H9 (cell line): ENCODE data around the gene ZDHHC1. TPM values are rescaled to one million over a fixed set of nuclear protein-coding genes. Genes with fewer than 3 reads are reported as not detected.

Experiments used
- DNase-seq: peaks from one replicate; pipeline ENCODE4 v3.0.0-alpha.2; 2017
- H2AFZ ChIP-seq: one replicate; pipeline ENCODE4 v1.6.1; 2013; ENCODE audit warnings: mild to moderate bottlenecking, low read length, control low read depth, moderate library complexity
- H2AK5ac ChIP-seq: 2 replicates; pipeline ENCODE4 v1.6.1; 2013; ENCODE audit warnings: low read length, control low read depth, mixed read lengths; ENCODE audit not compliant: insufficient read length
- H2BK120ac ChIP-seq: one replicate; pipeline ENCODE4 v1.6.1; 2013; ENCODE audit warnings: low read depth, mild to moderate bottlenecking, low read length, control low read depth, inconsistent platforms; ENCODE audit not compliant: poor library complexity, severe bottlenecking
- H2BK12ac ChIP-seq: 2 replicates; pipeline ENCODE4 v1.6.1; 2013; ENCODE audit warnings: low read length, control low read depth, mixed read lengths, low read depth; ENCODE audit not compliant: insufficient read length
- H2BK15ac ChIP-seq: 2 replicates; pipeline ENCODE4 v1.6.1; 2013; ENCODE audit warnings: low read depth, low read length, control low read depth
- H2BK20ac ChIP-seq: one replicate; pipeline ENCODE4 v1.6.1; 2013; ENCODE audit warnings: low read depth, mild to moderate bottlenecking, low read length, control low read depth, inconsistent platforms; ENCODE audit not compliant: poor library complexity, severe bottlenecking
- H2BK5ac ChIP-seq: 2 replicates; pipeline ENCODE4 v1.6.1; 2013; ENCODE audit warnings: low read length, control low read depth, mixed read lengths; ENCODE audit not compliant: insufficient read length
- H3K14ac ChIP-seq: 2 replicates; pipeline ENCODE4 v1.6.1; 2013; ENCODE audit warnings: low read length, control low read depth; ENCODE audit not compliant: insufficient read depth
- H3K18ac ChIP-seq: 2 replicates; pipeline ENCODE4 v1.6.1; 2013; ENCODE audit warnings: low read depth, mild to moderate bottlenecking, mixed read lengths, low read length, control low read depth; ENCODE audit not compliant: insufficient read length
- H3K23ac ChIP-seq: 2 replicates; pipeline ENCODE4 v1.6.1; 2013; ENCODE audit warnings: low read length, control low read depth, mixed read lengths, low read depth; ENCODE audit not compliant: insufficient read length
- H3K23me2 ChIP-seq: 2 replicates; pipeline ENCODE4 v1.6.1; 2013; ENCODE audit warnings: low read depth, mild to moderate bottlenecking, mixed read lengths, low read length, control low read depth; ENCODE audit not compliant: insufficient read length, poor library complexity, severe bottlenecking
- H3K27ac ChIP-seq: 2 replicates; pipeline ENCODE4 v1.5.1; 2013; ENCODE audit warnings: low read length, control low read depth, mixed read lengths, low read depth; ENCODE audit not compliant: insufficient read length
- H3K27me3 ChIP-seq: 2 replicates; pipeline ENCODE4 v1.6.1; 2013; ENCODE audit warnings: low read length, control low read depth, inconsistent platforms; ENCODE audit not compliant: insufficient read depth
- H3K4ac ChIP-seq: 2 replicates; pipeline ENCODE4 v1.6.1; 2013; ENCODE audit warnings: low read depth, mild to moderate bottlenecking, control low read depth, inconsistent platforms, low read length, moderate library complexity
- H3K4me1 ChIP-seq: 2 replicates; pipeline ENCODE4 v1.6.1; 2013; ENCODE audit warnings: low read length, control low read depth, inconsistent platforms; ENCODE audit not compliant: insufficient read depth
- H3K4me2 ChIP-seq: 2 replicates; pipeline ENCODE4 v1.6.1; 2013; ENCODE audit warnings: low read length, control low read depth, mixed read lengths; ENCODE audit not compliant: insufficient read length, insufficient read depth
- H3K56ac ChIP-seq: 2 replicates; pipeline ENCODE4 v1.6.1; 2013; ENCODE audit warnings: low read depth, mild to moderate bottlenecking, mixed read lengths, low read length, control low read depth; ENCODE audit not compliant: insufficient read length
- H3K79me1 ChIP-seq: 2 replicates; pipeline ENCODE4 v1.6.1; 2013; ENCODE audit warnings: low read depth, mild to moderate bottlenecking, moderate library complexity, low read length, control low read depth, inconsistent platforms; ENCODE audit not compliant: insufficient read depth, poor library complexity, severe bottlenecking
- H3K79me2 ChIP-seq: 2 replicates; pipeline ENCODE4 v1.6.1; 2013; ENCODE audit warnings: low read length, control low read depth, inconsistent platforms; ENCODE audit not compliant: insufficient read depth
- H3K9ac ChIP-seq: 2 replicates; pipeline ENCODE4 v1.6.1; 2013; ENCODE audit warnings: low read length, control low read depth, mixed read lengths; ENCODE audit not compliant: insufficient read length; ENCODE audit errors: extremely low read depth
- H3K9me3 ChIP-seq: one replicate; pipeline ENCODE4 v1.6.1; 2013; ENCODE audit warnings: low read depth, low read length, inconsistent platforms; ENCODE audit not compliant: control insufficient read depth
- H3T11ph ChIP-seq: one replicate; pipeline ENCODE4 v1.6.1; 2013; ENCODE audit warnings: mild to moderate bottlenecking, low read length, control low read depth, inconsistent platforms
- H4K20me1 ChIP-seq: one replicate; pipeline ENCODE4 v1.6.1; 2013; ENCODE audit not compliant: control insufficient read depth, insufficient read length, insufficient read depth
- H4K5ac ChIP-seq: 2 replicates; pipeline ENCODE4 v1.6.1; 2013; ENCODE audit warnings: low read depth, mild to moderate bottlenecking, mixed read lengths, low read length, control low read depth; ENCODE audit not compliant: insufficient read length
- H4K8ac ChIP-seq: replicated peaks from 2 replicates; pipeline ENCODE4 v1.6.1; 2013; ENCODE audit warnings: low read length, control low read depth, mixed read lengths, low read depth; ENCODE audit not compliant: insufficient read length
- H4K91ac ChIP-seq: 2 replicates; pipeline ENCODE4 v1.6.1; 2013; ENCODE audit warnings: low read depth, mild to moderate bottlenecking, moderate library complexity, mixed read lengths, low read length, control low read depth; ENCODE audit not compliant: insufficient read length
- H3K27ac Mint-ChIP-seq, 3 experiments: 2 replicates in 2 of 3; 3 replicates in 1 of 3; pipeline ENCODE4 v1.8.0; 2020 to 2021; ENCODE audit warnings: mixed read lengths in 3 of 3, mild to moderate bottlenecking in 1 of 3, moderate library complexity in 1 of 3
- H3K27me3 Mint-ChIP-seq: 2 replicates; pipeline ENCODE4 v1.8.0; 2021; ENCODE audit warnings: low read depth, mild to moderate bottlenecking, moderate library complexity, mixed read lengths
- H3K36me3 Mint-ChIP-seq, 3 experiments: 2 replicates in 2 of 3; 3 replicates in 1 of 3; pipeline ENCODE4 v1.8.0; 2020 to 2021; ENCODE audit warnings: low read depth in 3 of 3, mixed read lengths in 3 of 3; ENCODE audit not compliant: insufficient read depth in 1 of 3
- H3K4me1 Mint-ChIP-seq, 2 experiments: 2 replicates each; pipeline ENCODE4 v1.8.0; 2020; ENCODE audit warnings: mixed read lengths in 2 of 2
- H3K4me3 Mint-ChIP-seq, 2 experiments: 2 replicates in 1 of 2; 3 replicates in 1 of 2; pipeline ENCODE4 v1.8.0; 2020 to 2021; ENCODE audit warnings: mild to moderate bottlenecking in 2 of 2, mixed read lengths in 2 of 2, moderate library complexity in 1 of 2
- H3K9me3 Mint-ChIP-seq, 2 experiments: 2 replicates in 1 of 2; 3 replicates in 1 of 2; pipeline ENCODE4 v1.8.0; 2020; ENCODE audit warnings: mild to moderate bottlenecking in 2 of 2, mixed read lengths in 2 of 2, moderate library complexity in 1 of 2
- WGBS: extraction: QIAGEN DNeasy Blood & Tissue Kit; methylation state at CpG from one replicate; pipeline ENCODE4 v1.1.7; 2013; ENCODE audit warnings: missing lambda C conversion rate, low lambda C conversion rate, mixed read lengths; ENCODE audit not compliant: insufficient read length; ENCODE audit errors: extremely low coverage; 5-methylcytosine and 5-hydroxymethylcytosine counted together
- total RNA-seq: library from RNA; stranded (reverse); gene quantifications from 2 replicates; pipeline ENCODE4 v1.2.1, GENCODE V29; 2021
- TF ChIP-seq, protein P1 (sequence below): fragments of 200-600 bp; sonication (generic); conservative IDR thresholded peaks from 3 replicates; pipeline ENCODE4 v1.8.0; 2021; ENCODE audit warnings: antibody characterized with exemption, mild to moderate bottlenecking

The ZDHHC1 gene
- total RNA-seq, 1 experiment from 2014 or later = 3.7 TPM

GRCh38 chr16:67393788-67394154, 22.5 kb downstream of the ZDHHC1 start:
- H4K91ac ChIP-seq = no peak overlapping the region
- peaks cover 3% of the 10 kb centered on the region for H3K23me2 ChIP-seq
- no peak overlapping the region for H2AK5ac ChIP-seq
- no peak overlapping the region for H2BK5ac ChIP-seq
- H2AFZ ChIP-seq = no peak overlapping the region
- no peak overlapping the region for H3T11ph ChIP-seq
- no peak overlapping the region for H3K4ac ChIP-seq
- no peak overlapping the region for H4K8ac ChIP-seq
- no peaks in the 10 kb centered on the region for H3K36me3 Mint-ChIP-seq
- no peak overlapping the region for H3K9ac ChIP-seq
- peaks cover 25% of the 10 kb centered on the region; the same call in 1 of the 2 replicates for H3K27me3 ChIP-seq
- H2BK120ac ChIP-seq = no peak overlapping the region
- H3K4me2 ChIP-seq = peak overlapping the region; percentile 12
- H2BK15ac ChIP-seq = no peak overlapping the region
- peaks cover 80% of the 10 kb centered on the region for H3K27me3 Mint-ChIP-seq
- no peaks in the 10 kb centered on the region for H3K4me1 ChIP-seq
- peak overlapping the region; percentile 0; the same call in 1 of the 2 replicates for H3K14ac ChIP-seq
- H3K56ac ChIP-seq = no peak overlapping the region
- TF ChIP-seq, protein P1, sequence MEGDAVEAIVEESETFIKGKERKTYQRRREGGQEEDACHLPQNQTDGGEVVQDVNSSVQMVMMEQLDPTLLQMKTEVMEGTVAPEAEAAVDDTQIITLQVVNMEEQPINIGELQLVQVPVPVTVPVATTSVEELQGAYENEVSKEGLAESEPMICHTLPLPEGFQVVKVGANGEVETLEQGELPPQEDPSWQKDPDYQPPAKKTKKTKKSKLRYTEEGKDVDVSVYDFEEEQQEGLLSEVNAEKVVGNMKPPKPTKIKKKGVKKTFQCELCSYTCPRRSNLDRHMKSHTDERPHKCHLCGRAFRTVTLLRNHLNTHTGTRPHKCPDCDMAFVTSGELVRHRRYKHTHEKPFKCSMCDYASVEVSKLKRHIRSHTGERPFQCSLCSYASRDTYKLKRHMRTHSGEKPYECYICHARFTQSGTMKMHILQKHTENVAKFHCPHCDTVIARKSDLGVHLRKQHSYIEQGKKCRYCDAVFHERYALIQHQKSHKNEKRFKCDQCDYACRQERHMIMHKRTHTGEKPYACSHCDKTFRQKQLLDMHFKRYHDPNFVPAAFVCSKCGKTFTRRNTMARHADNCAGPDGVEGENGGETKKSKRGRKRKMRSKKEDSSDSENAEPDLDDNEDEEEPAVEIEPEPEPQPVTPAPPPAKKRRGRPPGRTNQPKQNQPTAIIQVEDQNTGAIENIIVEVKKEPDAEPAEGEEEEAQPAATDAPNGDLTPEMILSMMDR = no peak
- no peak overlapping the region for H3K27ac Mint-ChIP-seq
- DNase-seq = no peak
- H3K18ac ChIP-seq = peak overlapping the region; percentile 2
- no peak overlapping the region for H2BK20ac ChIP-seq
- peak overlapping the region; percentile 39 to 73 for H3K4me3 Mint-ChIP-seq
- no peaks in the 10 kb centered on the region for H3K79me2 ChIP-seq
- no peak overlapping the region for H3K27ac ChIP-seq
- peaks cover 12 to 31% of the 10 kb centered on the region in 2 experiments for H3K4me1 Mint-ChIP-seq
- no peak overlapping the region for H4K5ac ChIP-seq
- no peaks in the 10 kb centered on the region for H3K79me1 ChIP-seq
- H4K20me1 ChIP-seq = no peaks in the 10 kb centered on the region
- WGBS = no CpG with 5 or more reads among the region's 20 CpGs
- no peaks in the 10 kb centered on the region for H3K9me3 ChIP-seq
- H3K9me3 Mint-ChIP-seq = no peaks in the 10 kb centered on the region
- H2BK12ac ChIP-seq = no peak overlapping the region
- no peak overlapping the region for H3K23ac ChIP-seq
